Measurements from ENCODE around the gene C2CD5.

C2CD5 gene

GRCh38 chr12:22535478-22535877 lies 8.9 kb downstream of the C2CD5 start:
- Histone ChIP-seq H3K27ac (ENCODE audit: low read depth, low read length) (no peak overlapping the region), H3K36me3 (ENCODE audit: insufficient read depth, low read length) (peaks cover 40% of the 10 kb centered on the region), H3K9ac (ENCODE audit: low read depth, low read length) (no peak overlapping the region), H3K27me3 (ENCODE audit: insufficient read depth, low read length) (no peaks in the 10 kb centered on the region), H3K9me3 (ENCODE audit: insufficient read depth, low read depth, low read length) (peaks cover 6% of the 10 kb centered on the region; the same call in 1 of the 2 replicates), H3K4me3 (ENCODE audit: low read length) (no peak overlapping the region), H3K4me1 (ENCODE audit: insufficient read depth, low read length) (peaks cover 6% of the 10 kb centered on the region; the same call in 1 of the 2 replicates)
- WGBS: 100% methylated on average over 2 of the region's 2 CpGs

GRCh38 chr12:22535038-22535437 lies 9.3 kb downstream of the C2CD5 start:
- H3K36me3 ChIP-seq (ENCODE audit: insufficient read depth, low read length): peaks cover 41% of the 10 kb centered on the region
- peaks cover 6% of the 10 kb centered on the region; the same call in 1 of the 2 replicates for H3K4me1 ChIP-seq (ENCODE audit: insufficient read depth, low read length)
- H3K27ac ChIP-seq (ENCODE audit: low read depth, low read length): no peak overlapping the region
- H3K4me3 ChIP-seq (ENCODE audit: low read length): no peak overlapping the region
- no peak overlapping the region for H3K9ac ChIP-seq (ENCODE audit: low read depth, low read length)
- no peaks in the 10 kb centered on the region for H3K27me3 ChIP-seq (ENCODE audit: insufficient read depth, low read length)
- WGBS: 100% methylated on average over 1 of the region's 1 CpG
- peaks cover 6% of the 10 kb centered on the region; the same call in 1 of the 2 replicates for H3K9me3 ChIP-seq (ENCODE audit: insufficient read depth, low read depth, low read length)

GRCh38 chr12:22533155-22533554 lies 11.2 kb downstream of the C2CD5 start:
- Histone ChIP-seq H3K27ac (ENCODE audit: low read depth, low read length) (no peak overlapping the region), H3K4me1 (ENCODE audit: insufficient read depth, low read length) (peaks cover 6% of the 10 kb centered on the region; the same call in 1 of the 2 replicates), H3K9ac (ENCODE audit: low read depth, low read length) (no peak overlapping the region), H3K27me3 (ENCODE audit: insufficient read depth, low read length) (no peaks in the 10 kb centered on the region), H3K4me3 (ENCODE audit: low read length) (no peak overlapping the region), H3K36me3 (ENCODE audit: insufficient read depth, low read length) (peaks cover 44% of the 10 kb centered on the region), H3K9me3 (ENCODE audit: insufficient read depth, low read depth, low read length) (peaks cover 6% of the 10 kb centered on the region; the same call in 1 of the 2 replicates)
- WGBS: 89% methylated on average over 2 of the region's 4 CpGs

GRCh38 chr12:22532317-22532716 lies 12.0 kb downstream of the C2CD5 start:
- Histone ChIP-seq H3K27ac (ENCODE audit: low read depth, low read length) (no peak overlapping the region), H3K36me3 (ENCODE audit: insufficient read depth, low read length) (peaks cover 49% of the 10 kb centered on the region), H3K4me1 (ENCODE audit: insufficient read depth, low read length) (peaks cover 6% of the 10 kb centered on the region; the same call in 1 of the 2 replicates), H3K9ac (ENCODE audit: low read depth, low read length) (no peak overlapping the region), H3K9me3 (ENCODE audit: insufficient read depth, low read depth, low read length) (peaks cover 6% of the 10 kb centered on the region; the same call in 1 of the 2 replicates), H3K4me3 (ENCODE audit: low read length) (no peak overlapping the region), H3K27me3 (ENCODE audit: insufficient read depth, low read length) (no peaks in the 10 kb centered on the region)
- WGBS: 93% methylated on average over 4 of the region's 4 CpGs

- Histone ChIP-seq H3K4me3 (ENCODE audit: low read length) (no peak overlapping the region), H3K4me1 (ENCODE audit: insufficient read depth, low read length) (peaks cover 3% of the 10 kb centered on the region; the same call in 1 of the 2 replicates), H3K9ac (ENCODE audit: low read depth, low read length) (no peak overlapping the region), H3K9me3 (ENCODE audit: insufficient read depth, low read depth, low read length) (peaks cover 6% of the 10 kb centered on the region; the same call in 1 of the 2 replicates), H3K27me3 (ENCODE audit: insufficient read depth, low read length) (no peaks in the 10 kb centered on the region), H3K27ac (ENCODE audit: low read depth, low read length) (no peak overlapping the region), H3K36me3 (ENCODE audit: insufficient read depth, low read length) (peaks cover 56% of the 10 kb centered on the region)
- WGBS: 86% methylated on average over 1 of the region's 2 CpGs
Observed at GRCh38 chr12:22531205-22531604, 13.1 kb downstream of the C2CD5 start.

GRCh38 chr12:22529281-22530060 lies 14.9 kb downstream of the C2CD5 start:
- Histone ChIP-seq H3K27me3 (ENCODE audit: insufficient read depth, low read length) (no peaks in the 10 kb centered on the region), H3K9ac (ENCODE audit: low read depth, low read length) (no peak overlapping the region), H3K27ac (ENCODE audit: low read depth, low read length) (no peak overlapping the region), H3K36me3 (ENCODE audit: insufficient read depth, low read length) (peaks cover 68% of the 10 kb centered on the region), H3K4me1 (ENCODE audit: insufficient read depth, low read length) (no peaks in the 10 kb centered on the region), H3K9me3 (ENCODE audit: insufficient read depth, low read depth, low read length) (peaks cover 6% of the 10 kb centered on the region; the same call in 1 of the 2 replicates), H3K4me3 (ENCODE audit: low read length) (no peak overlapping the region)
- WGBS: 100% methylated on average over 1 of the region's 3 CpGs

- no peaks in the 10 kb centered on the region for H3K27me3 ChIP-seq (ENCODE audit: insufficient read depth, low read length)
- no peak overlapping the region for H3K27ac ChIP-seq (ENCODE audit: low read depth, low read length)
- no peak overlapping the region for H3K4me3 ChIP-seq (ENCODE audit: low read length)
- no peaks in the 10 kb centered on the region for H3K4me1 ChIP-seq (ENCODE audit: insufficient read depth, low read length)
- no peak overlapping the region for H3K9ac ChIP-seq (ENCODE audit: low read depth, low read length)
- peaks cover 71% of the 10 kb centered on the region for H3K36me3 ChIP-seq (ENCODE audit: insufficient read depth, low read length)
- WGBS: 100% methylated on average over 1 of the region's 1 CpG
- H3K9me3 ChIP-seq (ENCODE audit: insufficient read depth, low read depth, low read length): peaks cover 6% of the 10 kb centered on the region; the same call in 1 of the 2 replicates
Observed at GRCh38 chr12:22527999-22528398, 16.3 kb downstream of the C2CD5 start.

GRCh38 chr12:22526836-22527235 lies 17.5 kb downstream of the C2CD5 start:
- peaks cover 73% of the 10 kb centered on the region for H3K36me3 ChIP-seq (ENCODE audit: insufficient read depth, low read length)
- peaks cover 6% of the 10 kb centered on the region; the same call in 1 of the 2 replicates for H3K9me3 ChIP-seq (ENCODE audit: insufficient read depth, low read depth, low read length)
- WGBS: 89% methylated on average over 3 of the region's 3 CpGs
- H3K9ac ChIP-seq (ENCODE audit: low read depth, low read length): no peak overlapping the region
- no peak overlapping the region for H3K27ac ChIP-seq (ENCODE audit: low read depth, low read length)
- H3K27me3 ChIP-seq (ENCODE audit: insufficient read depth, low read length): no peaks in the 10 kb centered on the region
- H3K4me3 ChIP-seq (ENCODE audit: low read length): no peak overlapping the region
- H3K4me1 ChIP-seq (ENCODE audit: insufficient read depth, low read length): no peaks in the 10 kb centered on the region

- Histone ChIP-seq H3K27me3 (ENCODE audit: insufficient read depth, low read length) (no peaks in the 10 kb centered on the region), H3K27ac (ENCODE audit: low read depth, low read length) (no peak overlapping the region), H3K9me3 (ENCODE audit: insufficient read depth, low read depth, low read length) (no peaks in the 10 kb centered on the region), H3K36me3 (ENCODE audit: insufficient read depth, low read length) (peaks cover 73% of the 10 kb centered on the region), H3K9ac (ENCODE audit: low read depth, low read length) (no peak overlapping the region), H3K4me3 (ENCODE audit: low read length) (no peak overlapping the region), H3K4me1 (ENCODE audit: insufficient read depth, low read length) (no peaks in the 10 kb centered on the region)
- no CpG with 5 or more reads among the region's 2 CpGs for WGBS
Observed at GRCh38 chr12:22525426-22525825, 18.9 kb downstream of the C2CD5 start.

- Histone ChIP-seq H3K4me3 (ENCODE audit: low read length) (no peak overlapping the region), H3K27me3 (ENCODE audit: insufficient read depth, low read length) (no peaks in the 10 kb centered on the region), H3K9ac (ENCODE audit: low read depth, low read length) (no peak overlapping the region), H3K27ac (ENCODE audit: low read depth, low read length) (no peak overlapping the region), H3K9me3 (ENCODE audit: insufficient read depth, low read depth, low read length) (no peaks in the 10 kb centered on the region), H3K36me3 (ENCODE audit: insufficient read depth, low read length) (peaks cover 64% of the 10 kb centered on the region), H3K4me1 (ENCODE audit: insufficient read depth, low read length) (0 out of 2 replicates have a peak, but pooled peaks cover 5% of the 10 kb centered on the region)
- 92% methylated on average over 6 of the region's 6 CpGs for WGBS
Observed at GRCh38 chr12:22518998-22519397, 25.3 kb downstream of the C2CD5 start.

- Histone ChIP-seq H3K9ac (ENCODE audit: low read depth, low read length) (no peak overlapping the region), H3K27me3 (ENCODE audit: insufficient read depth, low read length) (no peaks in the 10 kb centered on the region), H3K9me3 (ENCODE audit: insufficient read depth, low read depth, low read length) (no peaks in the 10 kb centered on the region), H3K4me3 (ENCODE audit: low read length) (no peak overlapping the region), H3K4me1 (ENCODE audit: insufficient read depth, low read length) (0 out of 2 replicates have a peak, but pooled peaks cover 5% of the 10 kb centered on the region), H3K36me3 (ENCODE audit: insufficient read depth, low read length) (peaks cover 59% of the 10 kb centered on the region), H3K27ac (ENCODE audit: low read depth, low read length) (no peak overlapping the region)
- 100% methylated on average over 1 of the region's 1 CpG for WGBS
Observed at GRCh38 chr12:22518060-22518719, 26.2 kb downstream of the C2CD5 start.
